GM18511 (cell line): ENCODE measurements around the gene NPIPA7.
"Not testable (repeated sequence)": the region's sequence is repeated elsewhere in the genome, so short reads cannot be mapped to it uniquely, and the experiment has no call there.

ENCODE experiments used
- ATAC-seq: cut with Tn5 transposase; IDR thresholded peaks from one replicate; pipeline ENCODE4 v1.9.1; 2021; ENCODE audit warnings: mild to moderate bottlenecking, moderate library complexity; ENCODE audit not compliant: unreplicated experiment

NPIPA7 gene

GRCh38 chr16:16378840-16379239 lies at the start of gene NPIPA7:
NPIPA7 (plus strand) TSS chr16:16379140; CDS start chr16:16379245, 105 bp downstream.
- not testable (repeated sequence) for ATAC-seq

- not testable (repeated sequence) for ATAC-seq
Observed at GRCh38 chr16:16331466-16331865, 47.5 kb upstream of the NPIPA7 start.

DNA sequence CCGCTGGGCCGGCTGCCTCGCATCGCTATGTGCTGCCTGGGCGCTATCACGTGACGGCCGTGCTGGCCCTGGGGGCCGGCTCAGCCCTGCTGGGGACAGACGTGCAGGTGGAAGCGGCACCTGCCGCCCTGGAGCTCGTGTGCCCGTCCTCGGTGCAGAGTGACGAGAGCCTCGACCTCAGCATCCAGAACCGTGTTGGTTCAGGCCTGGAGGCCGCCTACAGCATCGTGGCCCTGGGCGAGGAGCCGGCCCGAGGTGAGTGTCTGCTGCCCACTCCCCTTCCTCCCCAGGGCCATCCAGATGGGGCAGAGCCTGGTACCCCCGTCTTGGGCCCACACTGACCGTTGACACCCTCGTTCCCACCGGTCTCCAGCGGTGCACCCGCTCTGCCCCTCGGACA lies 21.4 kb upstream of the NPIPA7 start:
- not testable (repeated sequence) for ATAC-seq

GRCh38 chr16:16358539-16359240 lies 20.2 kb upstream of the NPIPA7 start:
- ATAC-seq: not testable (repeated sequence)

DNA sequence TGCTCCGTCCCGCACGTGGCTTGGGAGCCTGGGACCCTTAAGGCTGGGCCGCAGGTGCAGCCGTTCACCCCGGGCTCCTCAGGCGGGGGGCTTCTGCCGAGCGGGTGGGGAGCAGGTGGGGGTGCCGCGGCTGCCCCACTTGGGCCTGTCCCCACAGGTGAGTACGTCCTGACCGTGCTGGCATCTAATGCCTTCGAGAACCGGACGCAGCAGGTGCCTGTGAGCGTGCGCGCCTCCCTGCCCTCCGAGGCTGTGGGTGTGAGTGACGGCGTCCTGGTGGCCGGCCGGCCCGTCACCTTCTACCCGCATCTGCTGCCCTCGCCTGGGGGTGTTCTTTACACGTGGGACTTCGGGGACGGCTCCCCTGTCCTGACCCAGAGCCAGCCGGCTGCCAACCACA lies 15.3 kb upstream of the NPIPA7 start:
- not testable (repeated sequence) for ATAC-seq

DNA sequence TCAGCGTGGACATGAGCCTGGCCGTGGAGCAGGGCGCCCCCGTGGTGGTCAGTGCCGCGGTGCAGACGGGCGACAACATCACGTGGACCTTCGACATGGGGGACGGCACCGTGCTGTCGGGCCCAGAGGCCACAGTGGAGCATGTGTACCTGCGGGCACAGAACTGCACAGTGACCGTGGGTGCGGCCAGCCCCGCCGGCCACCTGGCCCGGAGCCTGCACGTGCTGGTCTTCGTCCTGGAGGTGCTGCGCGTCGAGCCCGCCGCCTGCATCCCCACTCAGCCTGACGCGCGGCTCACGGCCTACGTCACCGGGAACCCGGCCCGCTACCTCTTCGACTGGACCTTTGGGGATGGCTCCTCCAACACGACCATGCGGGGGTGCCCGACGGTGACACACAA lies 14.8 kb upstream of the NPIPA7 start:
- ATAC-seq: not testable (repeated sequence)

DNA sequence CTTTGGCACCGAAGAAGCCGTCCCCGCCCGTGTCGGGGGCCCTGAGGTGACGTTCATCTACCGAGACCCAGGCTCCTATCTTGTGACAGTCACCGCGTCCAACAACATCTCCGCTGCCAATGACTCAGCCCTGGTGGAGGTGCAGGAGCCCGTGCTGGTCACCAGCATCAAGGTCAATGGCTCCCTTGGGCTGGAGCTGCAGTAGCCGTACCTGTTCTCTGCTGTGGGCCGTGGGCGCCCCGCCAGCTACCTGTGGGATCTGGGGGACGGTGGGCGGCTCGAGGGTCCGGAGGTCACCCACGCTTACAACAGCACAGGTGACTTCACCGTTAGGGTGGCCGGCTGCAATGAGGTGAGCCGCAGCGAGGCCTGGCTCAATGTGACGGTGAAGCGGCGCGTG lies 14.2 kb upstream of the NPIPA7 start:
- not testable (repeated sequence) for ATAC-seq

DNA sequence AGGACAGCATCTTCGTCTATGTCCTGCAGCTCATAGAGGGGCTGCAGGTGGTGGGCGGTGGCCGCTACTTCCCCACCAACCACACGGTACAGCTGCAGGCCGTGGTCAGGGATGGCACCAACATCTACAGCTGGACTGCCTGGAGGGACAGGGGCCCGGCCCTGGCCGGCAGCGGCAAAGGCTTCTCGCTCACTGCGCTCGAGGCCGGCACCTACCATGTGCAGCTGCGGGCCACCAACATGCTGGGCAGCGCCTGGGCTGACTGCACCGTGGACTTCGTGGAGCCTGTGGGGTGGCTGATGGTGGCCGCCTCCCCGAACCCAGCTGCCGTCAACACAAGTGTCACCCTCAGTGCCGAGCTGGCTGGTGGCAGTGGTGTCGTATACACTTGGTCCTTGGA lies 13.6 kb upstream of the NPIPA7 start:
- ATAC-seq: not testable (repeated sequence)

GRCh38 chr16:16365851-16366250 lies 13.1 kb upstream of the NPIPA7 start:
- not testable (repeated sequence) for ATAC-seq

DNA sequence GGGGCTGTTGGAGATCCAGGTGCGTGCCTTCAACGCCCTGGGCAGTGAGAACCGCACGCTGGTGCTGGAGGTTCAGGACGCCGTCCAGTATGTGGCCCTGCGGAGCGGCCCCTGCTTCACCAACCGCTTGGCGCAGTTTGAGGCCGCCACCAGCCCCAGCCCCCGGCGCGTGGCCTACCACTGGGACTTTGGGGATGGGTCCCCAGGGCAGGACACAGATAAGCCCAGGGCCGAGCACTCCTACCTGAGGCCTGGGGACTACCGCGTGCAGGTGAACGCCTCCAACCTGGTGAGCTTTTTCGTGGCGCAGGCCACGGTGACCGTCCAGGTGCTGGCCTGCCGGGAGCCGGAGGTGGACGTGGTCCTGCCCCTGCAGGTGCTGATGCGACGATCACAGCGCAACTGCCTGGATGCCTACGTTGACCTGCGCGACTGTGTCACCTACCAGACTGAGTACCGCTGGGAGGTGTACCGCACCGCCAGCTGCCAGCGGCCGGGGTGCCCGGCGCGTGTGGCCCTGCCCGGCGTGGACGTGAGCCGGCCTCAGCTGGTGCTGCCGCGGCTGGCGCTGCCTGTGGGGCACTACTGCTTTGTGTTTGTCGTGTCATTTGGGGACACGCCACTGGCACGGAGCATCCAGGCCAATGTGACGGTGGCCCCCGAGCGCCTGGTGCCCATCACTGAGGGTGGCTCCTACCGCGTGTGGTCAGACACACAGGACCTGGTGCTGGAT lies 12.2 kb upstream of the NPIPA7 start:
- not testable (repeated sequence) for ATAC-seq

DNA sequence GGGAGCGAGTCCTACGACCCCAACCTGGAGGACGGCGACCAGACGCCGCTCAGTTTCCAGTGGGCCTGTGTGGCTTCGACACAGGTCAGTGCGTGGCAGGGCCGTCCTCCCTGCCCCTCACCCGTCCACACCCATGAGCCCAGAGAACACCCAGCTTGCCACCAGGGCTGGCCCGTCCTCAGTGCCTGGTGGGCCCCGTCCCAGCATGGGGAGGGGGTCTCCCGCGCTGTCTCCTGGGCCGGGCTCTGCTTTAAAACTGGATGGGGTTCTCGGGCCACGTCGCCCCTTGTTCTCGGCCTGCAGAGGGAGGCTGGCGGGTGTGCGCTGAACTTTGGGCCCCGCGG lies 11.7 kb upstream of the NPIPA7 start:
- ATAC-seq: not testable (repeated sequence)

GRCh38 chr16:16369081-16369856 lies 9.7 kb upstream of the NPIPA7 start:
- not testable (repeated sequence) for ATAC-seq

- not testable (repeated sequence) for ATAC-seq
Observed at GRCh38 chr16:16371136-16371735, 7.7 kb upstream of the NPIPA7 start.

DNA sequence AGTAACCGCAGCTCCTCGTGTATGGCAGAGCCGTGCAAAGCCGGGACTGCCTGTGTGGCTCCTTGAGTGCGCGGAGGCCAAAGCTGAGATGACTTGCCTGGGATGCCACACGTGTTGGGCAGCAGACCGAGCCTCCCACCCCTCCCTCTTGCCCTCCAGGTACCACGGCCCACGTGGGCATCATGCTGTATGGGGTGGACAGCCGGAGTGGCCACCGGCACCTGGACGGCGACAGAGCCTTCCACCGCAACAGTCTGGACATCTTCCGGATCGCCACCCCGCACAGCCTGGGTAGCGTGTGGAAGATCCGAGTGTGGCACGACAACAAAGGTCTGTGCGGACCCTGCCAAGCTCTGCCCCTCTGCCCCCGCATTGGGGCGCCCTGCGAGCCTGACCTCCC lies 4.7 kb upstream of the NPIPA7 start:
- ATAC-seq: not testable (repeated sequence)

GRCh38 chr16:16399685-16400084 lies 20.7 kb downstream of the NPIPA7 start:
- ATAC-seq: not testable (repeated sequence)

- not testable (repeated sequence) for ATAC-seq
Observed at GRCh38 chr16:16402333-16402732, 23.4 kb downstream of the NPIPA7 start.

- ATAC-seq: not testable (repeated sequence)
Observed at GRCh38 chr16:16404283-16404682, 25.3 kb downstream of the NPIPA7 start.

- ATAC-seq: not testable (repeated sequence)
Observed at GRCh38 chr16:16405421-16405820, 26.5 kb downstream of the NPIPA7 start.

DNA sequence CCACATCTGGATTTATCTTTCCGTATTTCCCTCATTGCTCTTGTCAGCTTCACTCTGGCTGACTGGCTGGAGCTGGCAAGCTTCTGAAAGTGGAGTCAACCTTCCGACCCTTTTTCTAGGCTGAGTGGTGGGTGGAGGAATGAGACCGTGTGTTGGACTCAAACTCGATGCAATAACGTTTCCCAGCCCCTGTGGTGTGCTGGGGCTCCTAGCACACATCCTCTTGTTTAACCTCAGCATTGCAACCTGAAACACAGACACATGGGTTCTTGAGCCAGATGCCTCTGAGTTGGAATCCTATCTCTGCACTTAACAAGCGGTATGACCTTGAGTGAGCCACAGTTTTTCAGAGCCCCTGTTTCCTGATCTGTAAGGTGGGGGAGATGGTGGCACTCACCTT lies 29.5 kb downstream of the NPIPA7 start:
- not testable (repeated sequence) for ATAC-seq

- not testable (repeated sequence) for ATAC-seq
Observed at GRCh38 chr16:16413773-16414172, 34.8 kb downstream of the NPIPA7 start.

DNA sequence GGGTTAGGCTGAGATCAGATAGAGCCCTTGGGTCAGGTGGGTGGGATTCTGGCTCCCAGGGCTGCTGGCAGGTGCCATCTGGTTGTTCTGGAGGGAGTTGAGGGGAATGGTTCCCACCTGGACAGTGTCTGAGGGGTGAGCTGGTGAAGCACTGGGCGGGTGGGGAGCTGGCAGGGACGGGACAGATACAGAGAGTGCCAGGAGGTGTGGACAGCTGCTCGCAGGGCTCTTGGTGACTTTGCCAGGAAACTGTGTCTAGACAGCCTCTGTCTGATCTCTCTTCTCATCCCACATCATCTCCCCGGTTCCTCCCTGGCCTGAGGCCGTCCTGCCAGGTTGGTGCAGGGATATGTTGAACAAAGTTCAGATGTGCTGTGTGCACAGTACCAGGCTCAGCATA lies 38.1 kb downstream of the NPIPA7 start:
- not testable (repeated sequence) for ATAC-seq
